HFF-Myc (cell line): ENCODE data around the gene MOB3B.

Source experiments
- DNase-seq: peaks from one replicate; pipeline ENCODE4 v3.0.0-alpha.2; 2011; ENCODE audit warnings: low read depth; ENCODE audit errors: extremely low read depth
- H3K4me3 ChIP-seq: replicated peaks from 2 replicates; pipeline ENCODE4 v1.5.1; 2011; ENCODE audit warnings: low read depth, mild to moderate bottlenecking, control low read depth, low read length
- TF ChIP-seq, protein P1 (sequence below): IDR thresholded peaks from 2 replicates; pipeline ENCODE4 v1.5.1; 2012; ENCODE audit warnings: mild to moderate bottlenecking, low read depth, low read length, control low read depth; ENCODE audit errors: missing control alignments

MOB3B gene

DNA sequence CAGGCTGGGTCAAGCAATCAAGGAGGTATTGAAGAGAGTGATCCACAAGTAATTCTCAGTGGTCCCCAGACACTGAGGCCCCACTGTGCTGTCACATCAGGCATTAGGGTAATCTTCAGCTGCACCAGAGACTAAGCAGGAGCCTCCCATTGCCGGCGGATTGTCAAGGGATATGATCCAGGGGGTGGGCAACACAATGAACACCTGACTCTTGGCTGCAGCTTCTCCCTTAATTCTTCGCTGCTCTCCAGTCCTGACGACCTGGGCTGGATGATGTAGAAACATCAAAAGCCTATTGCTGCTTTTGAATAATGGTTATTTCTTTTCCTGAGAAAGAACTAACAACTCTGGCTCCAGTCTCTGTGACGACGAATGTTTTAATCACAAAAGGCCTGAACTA is 83.9 kb downstream of the MOB3B start:
- no peak overlapping the region for H3K4me3 ChIP-seq
- TF ChIP-seq, protein P1, sequence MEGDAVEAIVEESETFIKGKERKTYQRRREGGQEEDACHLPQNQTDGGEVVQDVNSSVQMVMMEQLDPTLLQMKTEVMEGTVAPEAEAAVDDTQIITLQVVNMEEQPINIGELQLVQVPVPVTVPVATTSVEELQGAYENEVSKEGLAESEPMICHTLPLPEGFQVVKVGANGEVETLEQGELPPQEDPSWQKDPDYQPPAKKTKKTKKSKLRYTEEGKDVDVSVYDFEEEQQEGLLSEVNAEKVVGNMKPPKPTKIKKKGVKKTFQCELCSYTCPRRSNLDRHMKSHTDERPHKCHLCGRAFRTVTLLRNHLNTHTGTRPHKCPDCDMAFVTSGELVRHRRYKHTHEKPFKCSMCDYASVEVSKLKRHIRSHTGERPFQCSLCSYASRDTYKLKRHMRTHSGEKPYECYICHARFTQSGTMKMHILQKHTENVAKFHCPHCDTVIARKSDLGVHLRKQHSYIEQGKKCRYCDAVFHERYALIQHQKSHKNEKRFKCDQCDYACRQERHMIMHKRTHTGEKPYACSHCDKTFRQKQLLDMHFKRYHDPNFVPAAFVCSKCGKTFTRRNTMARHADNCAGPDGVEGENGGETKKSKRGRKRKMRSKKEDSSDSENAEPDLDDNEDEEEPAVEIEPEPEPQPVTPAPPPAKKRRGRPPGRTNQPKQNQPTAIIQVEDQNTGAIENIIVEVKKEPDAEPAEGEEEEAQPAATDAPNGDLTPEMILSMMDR = no peak
- no peak for DNase-seq

DNA sequence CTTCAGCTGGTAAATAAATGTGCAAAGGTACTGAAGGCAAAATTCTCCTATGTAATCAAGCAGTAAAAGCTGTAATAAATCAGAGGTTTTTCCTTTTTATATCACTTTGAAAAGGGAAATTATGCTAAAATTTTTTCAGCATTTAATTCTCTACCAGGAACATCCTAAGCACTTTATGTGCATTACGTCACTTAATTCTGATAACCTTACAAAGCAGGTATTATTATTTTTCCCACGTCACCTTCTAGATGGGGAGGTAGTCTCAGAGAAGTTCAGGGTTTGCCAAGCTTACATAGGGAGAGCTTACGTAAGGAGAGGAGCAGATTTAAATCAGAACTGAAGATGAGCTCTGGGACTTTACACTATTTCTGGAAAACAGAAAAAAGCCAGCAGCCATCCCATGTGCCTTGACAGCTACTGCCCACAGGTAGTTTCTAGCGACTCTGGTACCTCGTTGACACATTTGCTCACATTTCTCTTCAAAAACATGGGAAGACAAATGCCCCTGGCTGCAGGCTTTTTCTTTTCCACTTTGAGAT is 84.5 kb downstream of the MOB3B start:
- TF ChIP-seq, protein P1 = no peak
- no peak overlapping the region for H3K4me3 ChIP-seq
- DNase-seq = no peak

DNA sequence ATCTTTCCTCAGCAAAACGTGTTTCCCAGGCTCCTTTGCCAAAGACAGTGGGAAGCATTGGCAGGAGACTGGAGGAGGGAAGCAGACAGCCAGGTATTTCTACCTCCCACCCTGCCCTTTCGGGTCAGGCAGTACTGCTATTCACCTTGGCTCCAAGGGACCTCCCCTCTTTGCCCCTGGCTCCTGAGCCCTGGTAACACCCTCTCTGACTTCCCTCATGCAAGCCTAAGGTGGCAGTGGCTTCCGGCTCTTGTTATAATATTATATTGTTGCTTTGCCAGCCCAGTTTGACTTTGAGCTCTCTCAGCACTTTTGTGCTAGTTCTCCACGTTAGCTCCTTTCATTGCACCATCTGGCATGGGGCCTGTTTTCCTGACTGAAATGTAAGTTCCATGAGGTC is 87.2 kb downstream of the MOB3B start:
- H3K4me3 ChIP-seq = no peak overlapping the region
- TF ChIP-seq, protein P1 = no peak
- no peak for DNase-seq

DNA sequence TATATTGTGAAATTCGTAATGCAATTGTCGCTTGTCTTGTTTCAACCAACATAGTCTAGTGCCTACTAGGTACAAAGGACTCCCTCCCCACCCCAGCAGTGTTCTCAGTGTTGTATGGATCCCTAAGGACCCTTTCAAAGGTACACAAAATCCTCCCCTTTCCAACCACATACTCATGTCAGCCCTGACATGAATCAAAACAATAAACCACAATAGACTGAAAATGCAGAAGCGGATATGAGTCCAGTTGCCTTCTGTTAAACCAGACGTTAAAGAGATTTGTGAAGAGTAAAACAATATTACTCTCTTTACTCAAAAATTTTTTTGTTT is 87.9 kb downstream of the MOB3B start:
- no peak overlapping the region for H3K4me3 ChIP-seq
- DNase-seq = no peak

DNA sequence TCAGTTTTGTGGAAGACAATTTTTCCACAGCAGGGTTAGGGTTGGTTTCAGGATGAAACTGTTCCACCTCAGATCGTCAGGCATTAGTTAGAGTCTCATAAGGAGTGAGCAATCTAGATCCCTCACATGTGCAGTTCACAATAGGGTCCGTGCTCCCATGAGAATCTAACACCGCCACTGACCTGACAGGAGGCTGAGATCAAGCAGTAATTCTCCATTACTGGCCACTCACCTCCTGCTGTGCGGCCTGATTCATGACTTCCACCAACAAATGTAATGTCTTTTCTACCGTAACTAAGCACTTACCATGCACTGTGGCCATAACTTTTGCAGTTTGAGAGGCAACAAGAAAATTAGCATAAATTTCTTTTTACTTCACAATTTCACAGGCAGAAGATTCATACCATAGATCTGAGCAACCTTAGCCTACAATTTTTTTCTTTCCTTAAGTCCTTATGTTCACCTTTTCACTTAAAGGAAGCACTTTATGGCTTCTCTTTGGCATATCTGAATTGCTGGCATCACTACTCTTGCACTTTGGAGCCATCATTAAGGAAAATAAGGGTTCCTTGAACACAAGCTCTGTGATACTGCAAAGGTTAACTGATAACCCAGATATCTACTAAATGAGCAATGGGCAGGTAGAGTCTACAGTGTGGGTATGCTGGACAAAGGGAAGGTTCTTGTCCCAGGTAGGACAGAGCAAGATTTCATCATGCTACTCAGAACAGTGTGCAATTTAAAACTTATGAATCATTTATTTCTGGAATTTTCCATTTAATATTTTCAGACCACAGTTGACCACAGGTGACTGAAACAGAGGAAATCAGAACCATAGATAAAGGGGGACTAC is 88.5 kb downstream of the MOB3B start:
- H3K4me3 ChIP-seq = no peak overlapping the region
- DNase-seq = no peak
- TF ChIP-seq, protein P1 = no peak

More for the DNA sequence above, 87.9 kb downstream of the MOB3B start:
- TF ChIP-seq, protein P1 = no peak

DNA sequence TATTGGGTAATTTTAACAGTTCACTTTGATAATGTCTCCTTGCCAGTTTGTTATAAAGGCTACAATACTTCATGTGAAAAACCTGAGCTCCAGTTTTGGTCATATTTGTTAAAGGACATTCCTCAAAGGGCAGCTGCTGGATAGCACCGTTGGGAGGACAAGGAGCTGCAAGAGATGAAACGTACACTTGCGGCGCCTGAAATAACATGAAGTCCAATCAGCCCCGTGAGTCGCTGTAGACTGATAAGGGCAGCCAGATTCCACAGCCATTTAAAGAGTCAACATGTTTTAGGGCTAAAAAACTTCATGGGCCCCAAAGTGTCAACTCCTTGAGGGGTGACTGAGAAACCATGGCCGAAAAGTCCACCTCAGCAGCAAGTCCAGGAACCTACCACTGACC is 91.1 kb downstream of the MOB3B start:
- no peak for DNase-seq
- no peak overlapping the region for H3K4me3 ChIP-seq
- TF ChIP-seq, protein P1 = no peak
